ENCODE measurements around the gene PDE6G. TPM values are rescaled to one million over a fixed set of nuclear protein-coding genes. Genes with fewer than 3 reads are reported as not detected.
A peak's percentile ranks its signal among the peaks of the same experiment; 100 is the strongest.

PDE6G gene
- polyA plus RNA-seq, 3 donors from 2014 or later: 75.1 to 98.8 (median 81.4) TPM

DNA sequence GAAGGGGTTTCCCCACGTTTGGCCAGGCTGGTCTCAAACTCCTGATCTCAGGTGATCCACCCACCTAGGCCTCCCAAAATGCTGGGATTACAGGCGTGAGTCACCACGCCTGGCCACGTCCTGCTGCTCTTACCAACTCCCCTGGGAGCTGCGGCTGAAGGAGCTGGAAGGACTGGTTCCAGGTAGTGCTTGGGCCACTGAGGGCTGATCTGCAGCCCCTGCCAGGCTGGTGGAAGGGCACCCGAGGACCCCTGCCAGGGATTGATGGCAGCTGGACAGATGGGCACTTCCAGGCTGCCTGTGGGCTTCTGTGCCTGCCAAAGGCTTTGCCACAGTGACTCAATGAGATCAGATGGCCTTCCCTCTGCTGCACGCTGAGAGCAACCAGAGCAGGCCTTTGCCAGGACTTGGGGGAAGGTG is 7.7 kb upstream of the PDE6G start:
- no peak for DNase-seq
- no peak overlapping the region for H3K27ac Mint-ChIP-seq
- peaks cover 27 to 37% of the 10 kb centered on the region in 2 donors for H3K4me1 Mint-ChIP-seq
- H3K9me3 Mint-ChIP-seq: no peaks in the 10 kb centered on the region
- peaks cover 0 to 4% (median 0%) of the 10 kb centered on the region in 3 donors for H3K36me3 Mint-ChIP-seq
- H3K27me3 Mint-ChIP-seq (ENCODE audit: low read depth in 3 of 3): peaks cover 0 to 4% (median 2%) of the 10 kb centered on the region in 3 donors
- H3K4me3 Mint-ChIP-seq: no peak overlapping the region

DNA sequence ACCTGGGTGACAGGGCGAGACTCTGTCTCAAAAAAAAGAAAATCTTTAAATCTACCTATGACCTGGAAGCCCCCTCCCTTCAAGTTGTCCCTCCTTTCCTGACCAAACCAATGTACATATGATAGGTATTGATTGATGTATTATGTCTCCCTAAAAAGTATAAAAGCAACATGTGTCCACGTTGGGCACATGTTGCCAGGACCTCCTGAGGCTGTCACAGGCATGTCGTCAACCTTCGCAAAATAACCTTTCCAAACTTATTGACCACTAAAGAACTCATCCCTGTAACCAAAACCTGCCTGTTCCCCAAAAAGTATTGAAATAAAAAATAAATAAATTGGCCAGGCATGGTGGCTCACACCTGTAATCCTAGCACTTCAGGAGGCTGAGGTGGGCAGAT is 5.7 kb upstream of the PDE6G start:
- H3K27ac Mint-ChIP-seq: no peak overlapping the region
- no peak overlapping the region for H3K4me3 Mint-ChIP-seq
- no peaks in the 10 kb centered on the region for H3K9me3 Mint-ChIP-seq

DNA sequence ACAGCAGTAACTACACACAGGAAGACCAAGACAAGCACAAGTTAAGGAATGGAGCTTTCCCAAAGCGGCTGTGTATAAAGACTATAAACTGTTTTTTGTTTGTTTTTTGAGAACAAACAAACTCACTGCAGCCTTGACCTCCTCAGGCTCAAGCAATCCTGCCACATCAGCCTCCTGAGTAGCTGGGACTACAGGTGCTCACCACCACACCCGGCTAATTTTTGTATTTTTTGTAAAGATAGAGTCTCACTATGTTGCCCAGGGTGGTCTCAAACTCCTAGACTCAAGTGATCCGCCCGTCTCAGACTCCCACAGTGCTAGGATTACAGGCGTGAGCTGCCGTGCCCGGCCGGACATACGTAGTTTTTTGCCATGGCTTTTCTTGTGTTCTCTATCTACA is 4.1 kb upstream of the PDE6G start:
- H3K4me1 Mint-ChIP-seq: peaks cover 3 to 5% of the 10 kb centered on the region in 2 donors
- no peaks in the 10 kb centered on the region for H3K36me3 Mint-ChIP-seq
- H3K27me3 Mint-ChIP-seq (ENCODE audit: low read depth in 3 of 3): peaks cover 0 to 2% (median 0%) of the 10 kb centered on the region in 3 donors
- H3K9me3 Mint-ChIP-seq: no peaks in the 10 kb centered on the region
- DNase-seq: no peak
- H3K4me3 Mint-ChIP-seq: no peak overlapping the region
- H3K27ac Mint-ChIP-seq: no peak overlapping the region

More for the DNA sequence above, 5.7 kb upstream of the PDE6G start:
- DNase-seq: no peak
- Mint-ChIP-seq H3K36me3 (peaks cover 0 to 4% (median 0%) of the 10 kb centered on the region in 3 donors), H3K27me3 (ENCODE audit: low read depth in 3 of 3) (peaks cover 0 to 4% (median 2%) of the 10 kb centered on the region in 3 donors), H3K4me1 (peaks cover 13 to 21% of the 10 kb centered on the region in 2 donors)

DNA sequence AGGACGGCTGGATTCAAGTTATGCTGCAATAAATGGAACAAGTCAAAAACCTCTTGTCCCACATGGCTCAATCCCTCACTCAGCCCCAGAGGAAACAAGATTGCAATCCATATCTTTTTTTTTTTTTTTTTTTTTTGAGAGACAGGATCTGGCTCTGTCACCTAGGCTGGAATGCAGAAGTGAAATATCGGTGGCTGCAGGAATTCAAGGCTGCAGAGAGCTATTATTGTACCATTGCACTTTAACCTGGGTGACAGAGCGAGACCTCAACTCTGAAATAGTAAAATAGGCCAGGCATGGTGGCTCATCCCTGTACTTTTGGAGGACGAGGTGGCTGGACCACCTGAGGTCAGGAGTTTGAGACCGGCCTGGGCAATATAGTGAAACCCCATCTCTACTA is 2.7 kb upstream of the PDE6G start:
- Mint-ChIP-seq H3K9me3 (no peaks in the 10 kb centered on the region), H3K27ac (no peak overlapping the region), H3K36me3 (no peaks in the 10 kb centered on the region), H3K27me3 (ENCODE audit: low read depth in 3 of 3) (peaks cover 0 to 2% (median 0%) of the 10 kb centered on the region in 3 donors), H3K4me3 (no peak overlapping the region), H3K4me1 (peaks cover under 1 to 2% of the 10 kb centered on the region in 2 donors)
- no peak for DNase-seq

DNA sequence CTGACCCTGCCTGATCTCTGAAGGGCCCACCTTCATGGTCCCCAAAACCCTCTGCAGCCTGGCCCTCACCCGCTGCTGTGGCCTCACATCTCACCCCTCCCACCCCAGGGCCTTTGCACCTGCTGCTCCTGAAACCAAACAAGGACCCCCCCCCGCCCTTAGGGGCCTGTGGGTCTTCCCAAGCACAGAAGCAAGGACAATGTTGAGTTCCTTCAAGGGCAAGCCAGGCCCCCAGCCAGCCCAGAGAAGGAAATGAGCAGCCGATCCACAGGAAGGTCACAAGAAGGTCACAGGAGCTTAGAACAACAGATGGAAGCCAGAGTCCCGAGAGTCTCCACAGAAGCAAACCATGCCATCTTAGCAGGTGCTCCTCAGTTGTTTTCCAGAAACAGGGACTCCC is 493 bp upstream of the PDE6G start:
- H3K27ac Mint-ChIP-seq: no peak overlapping the region
- H3K4me3 Mint-ChIP-seq: no peak overlapping the region
- DNase-seq: no peak
- peaks cover 13 to 17% of the 10 kb centered on the region in 2 donors for H3K4me1 Mint-ChIP-seq
- no peaks in the 10 kb centered on the region for H3K9me3 Mint-ChIP-seq
- H3K27me3 Mint-ChIP-seq (ENCODE audit: low read depth in 3 of 3): peaks cover 0 to 7% (median 2%) of the 10 kb centered on the region in 3 donors
- peaks cover 0 to 2% (median 0%) of the 10 kb centered on the region in 3 donors for H3K36me3 Mint-ChIP-seq

DNA sequence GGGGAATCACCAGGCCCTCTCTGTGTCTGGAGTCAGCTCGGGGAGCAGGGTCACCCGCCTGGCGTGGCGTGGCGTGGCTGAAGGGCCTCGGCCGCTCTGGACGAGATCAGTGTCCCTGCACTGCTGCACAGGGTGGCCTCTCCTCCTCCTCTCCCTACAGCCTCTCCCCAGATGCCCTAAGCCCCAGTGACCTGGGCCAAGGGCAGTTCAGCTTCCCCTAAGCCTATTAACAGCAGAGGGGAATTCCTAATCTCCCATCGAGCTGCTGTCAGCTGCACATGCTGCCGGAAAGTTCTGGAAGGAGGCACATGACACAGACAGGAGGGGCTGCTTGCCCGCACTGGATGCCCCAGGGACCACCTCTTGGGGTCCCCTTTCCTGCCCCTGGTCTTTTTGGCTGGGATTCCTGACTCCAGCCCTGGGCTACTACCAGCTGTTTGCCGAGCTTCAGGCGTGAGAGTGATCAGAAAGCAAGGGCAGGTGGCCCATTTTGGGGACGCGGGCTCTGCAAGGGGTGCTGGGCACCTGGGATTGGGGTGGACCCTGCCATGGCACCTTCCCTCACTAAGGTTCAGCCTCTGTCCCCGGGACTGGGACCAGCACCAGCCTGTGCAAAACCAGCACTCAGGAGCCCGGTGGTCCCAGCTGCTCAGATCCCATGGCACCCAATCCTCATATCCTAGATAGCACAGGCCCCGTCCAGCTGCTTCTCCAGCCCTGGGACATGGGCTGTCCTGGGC is 794 bp downstream of the PDE6G start:
- H3K27ac Mint-ChIP-seq: no peak overlapping the region
- H3K4me3 Mint-ChIP-seq: no peak overlapping the region
- H3K9me3 Mint-ChIP-seq: no peaks in the 10 kb centered on the region
- DNase-seq: no peak
- H3K36me3 Mint-ChIP-seq: peaks cover 0 to 4% (median 0%) of the 10 kb centered on the region in 3 donors
- peaks cover 0 to 7% (median 0%) of the 10 kb centered on the region in 3 donors for H3K27me3 Mint-ChIP-seq (ENCODE audit: low read depth in 3 of 3)
- peaks cover 13 to 19% of the 10 kb centered on the region in 2 donors for H3K4me1 Mint-ChIP-seq

DNA sequence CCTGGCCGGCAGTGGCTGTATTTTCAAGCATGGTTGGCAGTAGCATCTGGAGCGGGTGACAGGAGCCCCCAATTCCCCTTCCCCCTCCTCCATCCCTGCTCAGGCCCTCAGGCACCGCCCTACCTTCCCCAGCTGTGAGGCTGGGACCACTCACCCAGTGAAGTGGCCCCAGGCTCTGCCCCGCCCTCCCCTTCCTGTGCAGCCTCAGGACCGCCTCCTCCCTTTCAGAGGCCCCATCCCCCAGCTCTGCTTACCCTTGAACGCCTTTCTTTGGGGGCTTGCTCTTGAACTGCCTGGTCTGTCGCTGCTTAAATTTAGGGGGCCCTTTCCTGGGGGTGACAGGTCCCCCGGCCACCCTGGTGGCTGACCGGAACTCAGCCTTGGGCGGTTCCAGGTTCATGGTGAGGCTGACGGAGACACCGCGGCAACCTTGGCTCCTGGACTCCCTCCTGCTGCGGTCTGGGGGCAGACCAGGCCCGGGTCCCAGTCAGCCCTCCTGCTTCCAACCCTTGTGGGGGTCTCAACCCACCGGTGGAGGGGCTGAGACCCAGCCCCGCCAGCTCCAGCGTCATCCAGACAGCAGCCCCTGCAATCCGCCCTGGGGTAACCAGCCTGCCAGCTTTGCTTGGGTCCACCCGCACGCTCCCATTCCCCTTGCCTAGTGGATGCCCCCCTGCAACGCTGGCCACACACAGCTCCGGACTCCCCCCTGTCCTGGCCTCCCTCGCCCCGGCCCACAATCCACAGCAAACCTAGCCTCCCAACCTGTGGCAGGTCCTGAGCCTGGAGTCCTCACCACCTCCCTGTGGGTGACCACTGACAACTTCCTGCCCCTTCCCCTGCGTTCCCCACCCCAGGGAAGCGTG is 3.2 kb downstream of the PDE6G start:
- Mint-ChIP-seq H3K9me3 (no peaks in the 10 kb centered on the region), H3K4me3 (peak overlapping the region; percentile 85 to 97 (median 88)), H3K4me1 (peaks cover 13 to 19% of the 10 kb centered on the region in 2 donors), H3K27ac (peak overlapping the region; percentile 64 to 90 (median 75)), H3K27me3 (ENCODE audit: low read depth in 3 of 3) (peaks cover 0 to 14% (median 6%) of the 10 kb centered on the region in 3 donors), H3K36me3 (peaks cover 0 to 4% (median 0%) of the 10 kb centered on the region in 3 donors)
- DNase-seq: peak; percentile 30 to 43 (median 33)

DNA sequence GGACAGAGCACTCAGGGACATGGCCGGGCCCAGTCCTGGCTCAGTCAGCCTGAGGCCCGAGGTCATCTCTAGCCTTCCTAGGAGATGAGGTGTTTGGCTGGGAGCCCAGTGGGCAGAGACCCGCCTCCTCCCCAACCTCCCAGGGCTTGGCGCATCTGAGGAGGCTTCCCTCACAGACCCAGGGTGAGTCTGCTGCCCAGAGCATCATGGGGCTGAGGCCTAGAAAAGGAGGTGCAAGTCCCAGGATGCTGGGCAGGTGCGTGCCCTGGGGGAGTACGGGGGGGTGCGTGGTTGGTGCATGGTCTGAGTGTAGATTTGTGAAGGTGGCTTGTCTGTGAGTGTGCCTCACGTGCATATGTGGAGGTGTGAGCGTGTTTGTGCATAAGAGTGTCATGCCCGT is 4.7 kb downstream of the PDE6G start:
- Mint-ChIP-seq H3K4me1 (peaks cover 13 to 19% of the 10 kb centered on the region in 2 donors), H3K27ac (peak overlapping the region in 2 of 6 donors; percentile 61 to 78)

DNA sequence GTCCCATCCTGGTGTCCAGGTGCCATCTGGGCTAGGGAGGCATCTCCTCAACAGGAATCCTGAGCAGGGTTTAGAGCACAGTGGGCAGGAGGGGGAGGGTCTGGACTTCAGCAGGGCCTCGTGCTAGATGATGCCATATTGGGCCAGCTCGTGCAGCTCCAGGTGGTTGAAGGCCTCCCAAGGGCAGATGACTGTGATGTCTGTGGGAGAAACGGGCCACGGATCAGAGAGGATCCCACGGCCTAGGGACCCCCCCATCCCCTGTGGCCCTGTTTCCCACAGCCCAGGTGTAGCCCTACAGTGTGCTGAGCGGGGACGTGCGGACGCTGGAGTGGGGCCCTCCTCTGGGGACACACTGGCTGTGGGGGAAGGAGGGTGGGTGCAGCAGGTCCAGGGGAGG is 5.4 kb downstream of the PDE6G start:
- no peak overlapping the region for H3K4me3 Mint-ChIP-seq
- peaks cover 0 to 4% (median 0%) of the 10 kb centered on the region in 3 donors for H3K36me3 Mint-ChIP-seq
- H3K27me3 Mint-ChIP-seq (ENCODE audit: low read depth in 3 of 3): peaks cover 3 to 16% (median 11%) of the 10 kb centered on the region in 3 donors
- H3K4me1 Mint-ChIP-seq: peaks cover 13 to 19% of the 10 kb centered on the region in 2 donors
- no peaks in the 10 kb centered on the region for H3K9me3 Mint-ChIP-seq
- no peak overlapping the region for H3K27ac Mint-ChIP-seq
- DNase-seq: no peak

More for the DNA sequence above, 4.7 kb downstream of the PDE6G start:
- no peak for DNase-seq
- peaks cover 0 to 4% (median 0%) of the 10 kb centered on the region in 3 donors for H3K36me3 Mint-ChIP-seq
- no peaks in the 10 kb centered on the region for H3K9me3 Mint-ChIP-seq
- H3K4me3 Mint-ChIP-seq: peak overlapping the region in 3 of 5 donors; percentile 41 to 75 (median 75)
- peaks cover 2 to 16% (median 11%) of the 10 kb centered on the region in 3 donors for H3K27me3 Mint-ChIP-seq (ENCODE audit: low read depth in 3 of 3)

DNA sequence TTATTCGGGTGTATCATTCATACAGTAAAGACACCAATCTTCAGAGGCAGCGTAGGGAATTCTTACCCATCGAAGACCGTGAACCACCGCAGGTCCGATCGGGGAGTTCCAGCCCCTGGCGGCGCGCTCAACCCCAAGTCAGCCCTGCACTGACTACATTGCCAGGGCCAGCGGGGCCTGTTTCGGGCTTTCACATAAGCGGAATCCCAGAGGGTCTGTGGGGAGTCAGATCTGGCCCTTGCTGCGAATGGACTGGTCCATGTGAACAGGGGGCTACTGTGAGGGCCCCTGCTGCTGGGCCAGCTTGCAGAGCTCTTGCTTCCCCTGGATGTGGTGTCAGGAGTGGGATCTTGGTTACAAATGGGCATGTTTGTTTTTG is 7.6 kb downstream of the PDE6G start:
- peaks cover 9 to 14% of the 10 kb centered on the region in 2 donors for H3K4me1 Mint-ChIP-seq
- peaks cover 3 to 18% (median 11%) of the 10 kb centered on the region in 3 donors for H3K27me3 Mint-ChIP-seq (ENCODE audit: low read depth in 3 of 3)
- H3K4me3 Mint-ChIP-seq: no peak overlapping the region
- DNase-seq: no peak
- H3K9me3 Mint-ChIP-seq: no peaks in the 10 kb centered on the region
- no peak overlapping the region for H3K27ac Mint-ChIP-seq
- H3K36me3 Mint-ChIP-seq: peaks cover 0 to 4% (median 0%) of the 10 kb centered on the region in 3 donors

DNA sequence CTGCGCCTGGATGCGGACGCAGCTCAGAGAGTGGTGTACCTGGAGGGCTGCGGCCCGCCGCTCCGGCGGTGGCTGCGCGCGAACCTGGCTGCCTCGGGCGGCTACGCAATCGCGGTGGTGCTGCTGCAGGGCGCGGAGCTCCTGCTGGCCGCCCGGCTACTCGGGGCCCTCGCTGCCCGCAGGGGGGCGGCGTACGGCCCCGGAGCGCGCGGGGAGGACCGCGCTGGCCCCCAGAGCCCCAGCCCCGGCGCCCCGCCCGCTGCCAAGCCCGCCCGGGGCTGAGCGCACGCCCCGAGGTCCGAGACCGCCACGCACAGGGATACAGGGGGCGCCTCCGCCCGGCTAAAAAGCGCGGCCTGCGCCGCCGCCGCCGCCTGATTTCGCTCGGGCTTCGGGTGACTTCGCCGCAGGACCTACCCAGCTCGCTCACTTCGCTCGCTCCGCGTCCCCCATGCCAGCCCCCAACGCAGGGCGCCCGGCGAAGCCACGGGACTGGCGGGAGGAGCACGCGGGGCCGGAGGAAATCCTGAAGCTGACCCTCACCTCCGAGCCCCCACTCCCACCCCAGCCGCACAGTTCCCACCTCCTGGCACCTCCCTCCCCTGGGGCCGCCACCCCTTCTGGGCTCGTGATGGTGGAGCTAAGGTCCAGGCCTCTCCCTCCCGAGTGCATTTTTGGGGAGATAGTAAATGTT is 8.2 kb downstream of the PDE6G start:
- Mint-ChIP-seq H3K36me3 (peaks cover 0 to 4% (median 0%) of the 10 kb centered on the region in 3 donors), H3K9me3 (no peaks in the 10 kb centered on the region)

DNA sequence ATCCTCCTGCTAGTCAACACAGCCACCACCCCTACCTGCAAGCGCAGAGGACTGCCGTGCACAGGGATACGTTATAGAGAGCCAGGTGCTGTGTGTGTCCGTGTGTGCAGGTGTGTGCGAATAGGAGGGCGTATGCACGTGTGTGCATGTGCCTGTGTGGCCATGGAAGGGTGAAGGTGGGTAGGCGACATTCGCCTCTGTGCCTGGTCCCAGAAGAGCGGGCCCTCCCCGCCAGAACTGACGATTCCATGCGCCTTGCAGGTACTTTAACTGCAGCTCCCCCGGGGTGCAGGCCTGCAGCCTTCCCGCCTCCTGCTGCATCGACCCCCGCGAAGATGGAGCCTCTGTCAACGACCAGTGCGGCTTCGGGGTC is 8.7 kb downstream of the PDE6G start:
- H3K4me1 Mint-ChIP-seq: peaks cover 0 to 6% of the 10 kb centered on the region in 2 donors
- H3K36me3 Mint-ChIP-seq: peaks cover 0 to 4% (median 0%) of the 10 kb centered on the region in 3 donors
- no peaks in the 10 kb centered on the region for H3K9me3 Mint-ChIP-seq
- no peak for DNase-seq
- H3K4me3 Mint-ChIP-seq: no peak overlapping the region
- H3K27ac Mint-ChIP-seq: no peak overlapping the region
- H3K27me3 Mint-ChIP-seq (ENCODE audit: low read depth in 3 of 3): peaks cover 3 to 11% (median 11%) of the 10 kb centered on the region in 3 donors

More for the DNA sequence above, 8.2 kb downstream of the PDE6G start:
- Mint-ChIP-seq H3K27ac (no peak overlapping the region), H3K4me3 (no peak overlapping the region), H3K4me1 (peaks cover 3 to 9% of the 10 kb centered on the region in 2 donors), H3K27me3 (ENCODE audit: low read depth in 3 of 3) (peaks cover 3 to 13% (median 11%) of the 10 kb centered on the region in 3 donors)
- no peak for DNase-seq

DNA sequence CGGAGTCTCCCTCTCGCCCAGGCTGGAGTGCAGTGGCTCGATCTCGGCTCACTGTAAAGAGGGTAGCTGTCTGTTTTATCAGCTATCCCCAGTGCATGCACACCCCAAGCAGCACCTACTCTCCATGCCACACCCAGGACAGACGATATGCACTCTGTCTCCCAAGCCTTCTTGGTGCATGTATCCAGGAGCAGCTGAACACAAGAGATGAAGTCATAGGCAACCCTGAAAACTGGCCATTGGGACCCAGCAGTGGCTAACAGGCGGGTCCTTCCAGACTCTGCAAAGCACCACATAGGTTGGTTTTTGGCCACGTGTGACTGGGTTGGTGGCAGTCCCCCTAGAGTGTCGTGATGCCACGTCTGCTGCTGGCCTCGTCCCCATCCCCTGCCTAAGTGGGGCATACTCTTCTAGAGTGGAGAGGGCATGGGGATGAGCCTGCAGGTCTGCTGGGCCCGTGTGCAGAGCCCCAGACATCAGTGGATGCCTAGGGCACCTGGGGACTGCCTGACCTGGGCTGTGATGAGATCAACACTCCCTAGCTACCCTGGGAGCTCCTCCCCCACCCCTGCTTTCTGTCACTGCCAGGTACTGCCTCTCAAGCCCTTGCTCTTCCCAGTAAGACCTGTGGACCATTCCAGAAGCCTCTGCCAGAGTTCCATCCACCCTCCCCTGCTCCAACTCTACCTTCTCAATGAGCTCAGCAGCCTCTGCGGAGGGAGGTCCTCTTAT is 9.3 kb downstream of the PDE6G start:
- no peak for DNase-seq

More for the DNA sequence above, 9.3 kb downstream of the PDE6G start:
- H3K4me3 Mint-ChIP-seq: no peak overlapping the region
- H3K36me3 Mint-ChIP-seq: peaks cover 0 to 4% (median 0%) of the 10 kb centered on the region in 3 donors
- peaks cover 0 to 5% of the 10 kb centered on the region in 2 donors for H3K4me1 Mint-ChIP-seq
- no peaks in the 10 kb centered on the region for H3K9me3 Mint-ChIP-seq
- H3K27me3 Mint-ChIP-seq (ENCODE audit: low read depth in 3 of 3): peaks cover 3 to 11% (median 11%) of the 10 kb centered on the region in 3 donors
- no peak overlapping the region for H3K27ac Mint-ChIP-seq

Measured in immature natural killer cell (primary cell).